Thoracic aorta (tissue), 2 donors: ENCODE data around the gene RASGRF1. TPM values are rescaled to one million over a fixed set of nuclear protein-coding genes. Genes with fewer than 3 reads are reported as not detected.

Experiments used
- ATAC-seq: fragments of 150-250 bp; one replicate; pipeline ENCODE4 v1.8.0; 2017; ENCODE audit warnings: low read depth; ENCODE audit not compliant: insufficient number of reproducible peaks, low FRiP score
- DNase-seq: peaks from one replicate; pipeline ENCODE4 v3.0.0-alpha.2; 2020; ENCODE audit warnings: low spot score
- H3K27ac ChIP-seq, 2 donors: fragments of 200-600 bp; sonication (generic); 1 replicate in 1 of 2; 2 replicates in 1 of 2; pipeline ENCODE4 v1.5.1; 2016; ENCODE audit warnings: mild to moderate bottlenecking in 2 of 2, moderate library complexity in 2 of 2
- H3K27me3 ChIP-seq: fragments of 200-600 bp; sonication (generic); replicated peaks from 2 replicates; pipeline ENCODE4 v1.6.0; 2016; ENCODE audit warnings: mild to moderate bottlenecking; ENCODE audit not compliant: insufficient read depth
- H3K36me3 ChIP-seq: fragments of 200-600 bp; sonication (generic); one replicate; pipeline ENCODE4 v1.5.1; 2016
- H3K4me1 ChIP-seq, 2 donors: fragments of 200-600 bp; sonication (generic); 1 replicate in 1 of 2; 2 replicates in 1 of 2; pipeline versions ENCODE4 v1.5.1 to v1.6.0; 2016; ENCODE audit warnings: low read depth in 2 of 2, mild to moderate bottlenecking in 1 of 2; ENCODE audit not compliant: control insufficient read depth in 1 of 2
- H3K4me3 ChIP-seq: fragments of 200-600 bp; sonication (generic); 2 replicates; pipeline ENCODE4 v1.5.1; 2016; ENCODE audit warnings: mild to moderate bottlenecking
- H3K9me3 ChIP-seq: fragments of 200-600 bp; sonication (generic); 2 replicates; pipeline ENCODE4 v1.5.1; 2016
- CTCF ChIP-seq: fragments of 200-600 bp; sonication (generic); IDR thresholded peaks from one replicate; pipeline ENCODE4 v1.5.1; 2019; ENCODE audit warnings: antibody characterized with exemption
- total RNA-seq, 2 donors: library from RNA; depleted of rRNA; stranded (reverse); fragments of >200 nt; gene quantifications; one replicate each; pipeline versions ENCODE4 v1.1.0 to v1.2.3, GENCODE V29; 2016

Gene RASGRF1
- total RNA-seq, 2 donors from 2014 or later: not detected

GRCh38 chr15:79132361-79132760 is 41.8 kb upstream of the RASGRF1 start:
- DNase-seq: no peak
- H3K27ac ChIP-seq: no peak overlapping the region

DNA sequence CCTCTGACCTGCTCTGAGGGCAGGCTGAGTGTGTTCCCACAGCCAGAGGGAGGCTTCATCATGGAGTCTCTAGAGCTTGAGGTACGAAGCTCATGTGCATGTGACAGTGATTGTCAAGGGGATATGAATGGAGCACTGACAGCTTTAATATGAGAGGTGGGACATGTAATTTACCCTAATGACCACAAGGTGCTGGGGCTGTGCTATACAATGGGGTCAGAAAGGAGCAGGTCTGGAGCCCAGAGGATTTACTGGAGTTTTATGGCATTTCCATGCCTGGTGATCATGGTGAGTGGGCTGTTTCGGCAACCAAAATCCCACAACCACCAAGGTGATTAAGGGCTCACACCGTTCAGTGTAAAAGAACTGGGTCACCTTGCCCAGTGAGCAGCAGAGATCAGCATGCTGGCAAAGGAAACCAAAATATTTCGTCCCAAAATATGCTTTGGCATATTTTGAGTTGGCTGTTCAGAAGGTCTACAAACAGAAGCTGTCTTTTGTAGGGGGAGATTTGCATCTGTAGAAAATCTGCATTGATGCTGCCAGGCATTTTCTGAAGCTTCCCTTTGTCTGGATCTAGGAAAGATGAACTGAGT is 40.1 kb upstream of the RASGRF1 start:
- no peak for DNase-seq
- no peak for ATAC-seq
- Histone ChIP-seq H3K4me3 (no peak overlapping the region), H3K9me3 (no peaks in the 10 kb centered on the region), H3K36me3 (no peaks in the 10 kb centered on the region), H3K27me3 (no peaks in the 10 kb centered on the region), H3K4me1 (no peaks in the 10 kb centered on the region), H3K27ac (no peak overlapping the region)
- TF ChIP-seq CTCF: no peak

More at GRCh38 chr15:79132361-79132760, 41.8 kb upstream of the RASGRF1 start:
- TF ChIP-seq CTCF: no peak
- Histone ChIP-seq H3K9me3 (no peaks in the 10 kb centered on the region), H3K27me3 (no peaks in the 10 kb centered on the region), H3K4me3 (no peak overlapping the region), H3K36me3 (no peaks in the 10 kb centered on the region), H3K4me1 (no peaks in the 10 kb centered on the region)
- ATAC-seq: no peak

GRCh38 chr15:79129235-79129634 is 38.7 kb upstream of the RASGRF1 start:
- DNase-seq: no peak
- Histone ChIP-seq H3K4me1 (no peaks in the 10 kb centered on the region), H3K27ac (no peak overlapping the region), H3K36me3 (no peaks in the 10 kb centered on the region), H3K9me3 (no peaks in the 10 kb centered on the region), H3K27me3 (no peaks in the 10 kb centered on the region), H3K4me3 (no peak overlapping the region)
- no peak for TF ChIP-seq CTCF
- no peak for ATAC-seq

- Histone ChIP-seq H3K9me3 (no peaks in the 10 kb centered on the region), H3K4me1 (no peaks in the 10 kb centered on the region), H3K4me3 (no peak overlapping the region), H3K36me3 (no peaks in the 10 kb centered on the region), H3K27ac (no peak overlapping the region), H3K27me3 (no peaks in the 10 kb centered on the region)
- DNase-seq: no peak
- no peak for TF ChIP-seq CTCF
- no peak for ATAC-seq
Measured at GRCh38 chr15:79128556-79128955, 38.0 kb upstream of the RASGRF1 start.

GRCh38 chr15:79124388-79124787 is 33.8 kb upstream of the RASGRF1 start:
- H3K27ac ChIP-seq: no peak overlapping the region
- H3K27me3 ChIP-seq: no peaks in the 10 kb centered on the region
- no peaks in the 10 kb centered on the region for H3K4me1 ChIP-seq
- H3K9me3 ChIP-seq: no peaks in the 10 kb centered on the region
- ATAC-seq (no peak), DNase-seq (no peak)
- no peak overlapping the region for H3K4me3 ChIP-seq
- no peaks in the 10 kb centered on the region for H3K36me3 ChIP-seq
- TF ChIP-seq CTCF: no peak
